Measurements from ENCODE around the gene ELAVL2.

Gene ELAVL2

DNA sequence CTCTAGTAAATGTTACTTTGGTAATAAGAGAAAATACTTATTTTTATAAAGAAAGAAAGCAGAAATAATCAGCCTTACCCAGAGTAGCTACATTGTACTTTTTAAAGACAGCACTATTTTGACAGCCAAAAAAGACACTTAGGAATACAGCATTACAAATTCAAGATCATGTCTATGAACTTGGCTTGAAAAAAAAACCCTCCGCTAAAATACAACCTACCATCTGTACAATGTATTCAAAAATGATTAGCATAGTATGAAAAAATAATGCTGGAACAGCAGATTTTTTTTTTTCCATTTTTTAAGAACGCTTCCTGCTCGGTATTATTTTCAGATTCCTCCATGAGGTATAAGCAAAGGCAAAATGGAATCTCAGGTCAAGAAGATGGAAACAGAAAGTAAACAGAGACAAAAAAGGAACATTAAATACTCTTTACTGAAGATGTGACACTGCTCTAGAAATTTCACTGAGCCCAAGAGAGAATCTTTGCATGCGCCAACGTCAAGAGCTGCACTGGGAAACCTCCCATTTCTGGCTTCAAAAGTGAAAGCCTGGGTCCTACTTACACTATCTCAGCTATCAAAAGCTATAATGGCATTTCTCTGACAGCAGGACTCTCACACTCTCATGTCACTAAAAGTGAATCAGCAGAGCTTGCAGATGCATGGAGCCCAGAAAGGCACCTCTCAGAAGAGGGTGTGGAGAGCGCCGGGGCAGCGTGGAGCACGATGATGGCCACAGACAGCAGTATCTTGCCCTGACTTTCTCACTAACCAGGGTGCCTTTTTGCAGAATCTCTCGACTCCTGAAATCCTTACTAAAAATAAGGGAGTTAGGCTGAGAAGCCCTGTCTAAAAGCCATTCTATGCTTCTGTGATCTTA is 167.4 kb downstream of the ELAVL2 start:
- DNase-seq, result no peak

GRCh38 chr9:23651051-23651450 is 175.0 kb downstream of the ELAVL2 start:
- DNase-seq, result no peak

- no peak for DNase-seq
Measured at GRCh38 chr9:23648651-23649050, 177.4 kb downstream of the ELAVL2 start.

DNA sequence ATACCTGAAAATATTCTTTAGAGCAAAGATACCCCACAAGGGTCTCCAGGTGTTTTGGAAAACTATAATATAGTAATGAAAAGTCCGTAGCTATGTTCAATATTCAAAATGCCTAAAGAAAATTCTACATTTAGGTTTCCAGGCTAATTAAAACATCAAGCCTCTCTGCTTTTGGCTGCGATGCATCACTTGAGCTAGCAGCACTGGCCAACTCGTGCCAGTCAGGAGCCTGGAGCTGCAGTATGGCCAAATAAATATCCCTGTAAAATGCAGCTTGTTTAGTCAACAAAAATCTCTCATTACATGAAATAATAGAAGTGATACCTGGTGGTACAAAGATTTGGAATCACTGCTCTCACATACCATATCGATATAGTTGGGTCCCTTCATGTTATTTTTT is 181.1 kb downstream of the ELAVL2 start:
- DNase-seq, result no peak

DNA sequence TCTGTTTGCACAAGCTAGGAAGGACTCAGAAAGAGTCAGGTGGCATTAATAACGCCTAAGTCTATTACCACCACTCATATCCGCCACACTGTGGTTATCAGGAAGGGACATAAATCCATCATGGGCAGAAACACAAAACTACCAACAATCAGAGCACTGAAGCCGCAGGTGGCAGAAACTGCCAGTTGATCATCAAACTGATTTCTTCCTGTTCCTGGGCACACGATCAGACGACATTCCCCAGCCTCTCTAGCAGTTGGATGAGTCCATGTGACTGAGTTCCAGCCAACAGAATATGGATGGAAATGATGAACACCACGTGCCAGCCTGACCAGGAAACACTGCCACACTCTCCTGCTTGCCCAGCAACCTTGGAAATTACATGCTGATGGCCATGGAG is 181.7 kb downstream of the ELAVL2 start:
- DNase-seq, result no peak

GRCh38 chr9:23643656-23644258 is 182.3 kb downstream of the ELAVL2 start:
- no peak for DNase-seq
